HEK293 (cell line): ENCODE measurements around the gene MAP7D1.

Source experiments
- CTCF ChIA-PET: fragments of 350-600 bp; formaldehyde crosslinking; extraction: SDS; loops from one replicate; lab custom pipeline; 2021; ENCODE audit warnings: antibody characterized with exemption; lab: Yijun Ruan, JAX
- POLR2A ChIA-PET: fragments of 300-600 bp; formaldehyde crosslinking; extraction: SDS; loops from one replicate; lab custom pipeline; 2020; ENCODE audit warnings: antibody characterized with exemption, inconsistent platforms; lab: Yijun Ruan, JAX
- H3K27ac ChIP-seq: fragments of 200-500 bp; sonication (Bioruptor generic); 2 replicates; pipeline ENCODE4 v1.5.1; 2014; ENCODE audit warnings: low read depth, low read length, control low read depth, inconsistent platforms; ENCODE audit errors: extremely low read depth
- H3K36me3 ChIP-seq, 2 experiments: fragments of 200-500 bp in 1 of 2; sonication (Bioruptor generic) in 1 of 2; 1 replicate in 1 of 2; 2 replicates in 1 of 2; pipeline ENCODE4 v1.5.1; 2014 to 2017; ENCODE audit warnings: inconsistent platforms in 2 of 2, low read length in 2 of 2; ENCODE audit not compliant: control insufficient read depth in 2 of 2, insufficient read depth in 1 of 2
- H3K4me1 ChIP-seq: fragments of 200-500 bp; sonication (Bioruptor generic); 2 replicates; pipeline ENCODE4 v1.5.1; 2014; ENCODE audit warnings: mild to moderate bottlenecking, low read length, inconsistent platforms; ENCODE audit not compliant: control insufficient read depth, insufficient read depth
- H3K4me3 ChIP-seq: 2 replicates; pipeline ENCODE4 v1.5.1; 2011; ENCODE audit warnings: low read depth, mild to moderate bottlenecking, control low read depth, low read length, moderate library complexity
- H3K9me3 ChIP-seq: fragments of 200-500 bp; sonication (Bioruptor generic); 2 replicates; pipeline ENCODE4 v1.5.1; 2014; ENCODE audit warnings: low read depth, low read length, inconsistent platforms; ENCODE audit not compliant: control insufficient read depth, insufficient read depth
- ATF2 ChIP-seq: fragments of 450-650 bp; formaldehyde crosslinking; IDR thresholded peaks from 2 replicates; pipeline ENCODE4 v1.5.1; 2016; ENCODE audit warnings: missing biosample characterization, missing genetic modification characterization, low read depth
- GFI1B ChIP-seq: fragments of 450-650 bp; formaldehyde crosslinking; IDR thresholded peaks from 2 replicates; pipeline ENCODE4 v1.5.1; 2016; ENCODE audit warnings: missing biosample characterization, missing genetic modification characterization
- HOXD13 ChIP-seq: sonication (generic); formaldehyde crosslinking; IDR thresholded peaks from 2 replicates; pipeline ENCODE4 v1.8.0; 2022; ENCODE audit warnings: missing genetic modification reagents, borderline replicate concordance
- INSM2 ChIP-seq: fragments of 450-650 bp; formaldehyde crosslinking; IDR thresholded peaks from 2 replicates; pipeline ENCODE4 v1.5.1; 2016; ENCODE audit warnings: missing biosample characterization, missing genetic modification characterization
- WT1 ChIP-seq: fragments of 450-650 bp; formaldehyde crosslinking; IDR thresholded peaks from 2 replicates; pipeline ENCODE4 v1.5.1; 2016; ENCODE audit warnings: missing biosample characterization, missing genetic modification characterization
- ZBTB21 ChIP-seq: fragments of 450-650 bp; formaldehyde crosslinking; IDR thresholded peaks from 2 replicates; pipeline ENCODE4 v1.5.1; 2017; ENCODE audit warnings: missing biosample characterization, missing genetic modification characterization
- ZBTB7A ChIP-seq: fragments of 450-650 bp; formaldehyde crosslinking; IDR thresholded peaks from 2 replicates; pipeline ENCODE4 v1.5.1; 2016; ENCODE audit warnings: low read depth, missing biosample characterization, missing genetic modification characterization
- ZFP37 ChIP-seq: fragments of 450-650 bp; formaldehyde crosslinking; IDR thresholded peaks from 2 replicates; pipeline ENCODE4 v1.5.1; 2016; ENCODE audit warnings: missing biosample characterization, missing genetic modification characterization
- ZFP69B ChIP-seq: fragments of 450-650 bp; formaldehyde crosslinking; IDR thresholded peaks from 2 replicates; pipeline ENCODE4 v1.5.1; 2016; ENCODE audit warnings: missing biosample characterization, missing genetic modification characterization
- ZNF184 ChIP-seq: fragments of 450-650 bp; IDR thresholded peaks from 2 replicates; pipeline ENCODE4 v1.5.1; 2018; ENCODE audit warnings: missing biosample characterization, mild to moderate bottlenecking, missing genetic modification characterization
- ZNF280D ChIP-seq: fragments of 450-650 bp; formaldehyde crosslinking; IDR thresholded peaks from 2 replicates; pipeline ENCODE4 v1.5.1; 2016; ENCODE audit warnings: missing biosample characterization, missing genetic modification characterization
- ZNF311 ChIP-seq: fragments of 450-650 bp; formaldehyde crosslinking; IDR thresholded peaks from 2 replicates; pipeline ENCODE4 v1.5.1; 2017; ENCODE audit warnings: missing biosample characterization, missing genetic modification characterization, borderline replicate concordance
- ZNF391 ChIP-seq: fragments of 450-650 bp; formaldehyde crosslinking; IDR thresholded peaks from 2 replicates; pipeline ENCODE4 v1.5.1; 2016; ENCODE audit warnings: low read depth, missing biosample characterization, missing genetic modification characterization, borderline replicate concordance
- ZNF423 ChIP-seq: fragments of 450-650 bp; formaldehyde crosslinking; IDR thresholded peaks from 2 replicates; pipeline ENCODE4 v1.5.1; 2016; ENCODE audit warnings: missing biosample characterization, missing genetic modification characterization
- ZNF629 ChIP-seq: fragments of 450-650 bp; formaldehyde crosslinking; IDR thresholded peaks from 2 replicates; pipeline ENCODE4 v1.5.1; 2017; ENCODE audit warnings: missing biosample characterization, missing genetic modification characterization
- ZNF707 ChIP-seq: fragments of 450-650 bp; formaldehyde crosslinking; IDR thresholded peaks from 2 replicates; pipeline ENCODE4 v1.5.1; 2016; ENCODE audit warnings: missing biosample characterization, missing genetic modification characterization
- ZNF792 ChIP-seq: fragments of 450-650 bp; formaldehyde crosslinking; IDR thresholded peaks from 2 replicates; pipeline ENCODE4 v1.5.1; 2016; ENCODE audit warnings: missing biosample characterization, missing genetic modification characterization
- ZSCAN30 ChIP-seq: fragments of 450-650 bp; IDR thresholded peaks from 2 replicates; pipeline ENCODE4 v1.5.1; 2018; ENCODE audit warnings: missing biosample characterization, mild to moderate bottlenecking, missing genetic modification characterization, moderate library complexity
- TF ChIP-seq, protein P1 (sequence below): fragments of 450-650 bp; formaldehyde crosslinking; IDR thresholded peaks from 2 replicates; pipeline ENCODE4; 2016; ENCODE audit warnings: missing biosample characterization, missing genetic modification characterization
- TF ChIP-seq, protein P2 (sequence below): fragments of 450-650 bp; formaldehyde crosslinking; IDR thresholded peaks from 2 replicates; pipeline ENCODE4 v1.5.1; 2016; ENCODE audit warnings: missing biosample characterization, missing genetic modification characterization
- TF ChIP-seq, protein P3 (sequence below): fragments of 450-650 bp; formaldehyde crosslinking; IDR thresholded peaks from 2 replicates; pipeline ENCODE4 v1.5.1; 2017; ENCODE audit warnings: missing biosample characterization, missing genetic modification characterization
- TF ChIP-seq, protein P4 (sequence below): fragments of 450-650 bp; formaldehyde crosslinking; IDR thresholded peaks from 2 replicates; pipeline ENCODE4 v1.5.1; 2016; ENCODE audit warnings: missing biosample characterization, missing genetic modification characterization

Gene MAP7D1

DNA sequence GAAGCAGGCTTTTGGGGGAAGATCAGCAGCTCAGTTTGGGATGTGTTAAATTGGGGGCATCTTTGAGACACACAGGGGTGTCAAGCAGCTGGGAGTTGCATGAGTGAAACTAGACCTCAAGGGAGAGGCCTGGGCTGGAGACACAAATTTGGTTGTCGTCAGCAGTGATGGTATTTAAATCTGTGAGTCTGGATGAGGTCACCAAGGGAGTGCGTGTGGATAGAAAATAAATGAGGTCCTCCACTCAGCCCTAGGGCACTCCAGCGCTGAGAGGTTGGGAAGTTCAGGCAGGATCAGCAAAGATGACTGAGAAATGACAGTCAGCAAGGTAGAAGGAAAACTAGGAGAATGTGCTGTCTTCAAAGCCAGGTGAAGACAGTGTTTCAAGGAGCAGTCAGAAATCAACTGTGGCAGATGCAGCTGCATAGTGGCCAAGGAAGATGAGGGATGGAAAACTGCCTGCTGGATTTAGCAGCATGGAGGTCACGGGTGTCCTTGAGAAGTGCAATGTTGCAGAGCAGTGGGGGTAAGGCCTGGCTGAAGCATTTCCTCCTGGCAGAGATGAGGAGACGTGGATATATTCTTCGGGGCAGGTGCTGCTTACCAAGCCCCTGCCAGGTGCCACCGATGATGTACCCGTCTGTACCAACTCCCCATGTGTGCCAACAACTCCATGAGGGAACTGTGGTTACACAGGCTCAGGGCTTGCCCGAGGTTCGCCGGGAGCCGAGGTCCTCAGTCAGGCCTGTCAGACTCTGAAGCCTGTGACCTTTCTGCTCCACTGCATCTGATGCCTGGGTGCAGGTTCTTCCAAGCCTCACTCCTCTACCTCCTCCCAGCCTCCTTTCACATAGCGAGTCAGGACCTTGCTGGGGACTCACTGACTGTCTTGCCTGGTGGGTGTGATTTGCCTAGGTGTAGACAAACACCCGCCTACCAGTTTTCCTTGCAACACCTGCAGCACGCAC lies 11.3 kb downstream of the MAP7D1 start:
- H3K4me1 ChIP-seq: no peaks in the 10 kb centered on the region
- CTCF ChIA-PET: interaction anchor here (0.6 to 1.1 kb wide), 3 partner anchors 18 to 69 kb away, joined by 4 to 7 read pairs (median 4); partner anchors contain the start of gene TRAPPC3
- H3K9me3 ChIP-seq: no peaks in the 10 kb centered on the region
- H3K27ac ChIP-seq: no peak overlapping the region
- no peak for TF ChIP-seq ZNF707 (tag by site-specific recombination)
- 0 out of 2 replicates have a peak, but pooled peaks have one; percentile 34 for TF ChIP-seq ZBTB21 (tag by site-specific recombination)
- no peak for TF ChIP-seq ZNF311 (tag by site-specific recombination)
- TF ChIP-seq ZSCAN30: no peak
- TF ChIP-seq WT1: peak; percentile 80; the same call in 1 of the 2 replicates
- 0 out of 2 replicates have a peak, but pooled peaks have one; percentile 39 for TF ChIP-seq ZFP69B (tag by site-specific recombination)
- TF ChIP-seq ZNF184 (tag by site-specific recombination): no peak
- TF ChIP-seq ATF2 (tag by site-specific recombination): peak; percentile 56; the same call in 1 of the 2 replicates
- TF ChIP-seq, protein P1, sequence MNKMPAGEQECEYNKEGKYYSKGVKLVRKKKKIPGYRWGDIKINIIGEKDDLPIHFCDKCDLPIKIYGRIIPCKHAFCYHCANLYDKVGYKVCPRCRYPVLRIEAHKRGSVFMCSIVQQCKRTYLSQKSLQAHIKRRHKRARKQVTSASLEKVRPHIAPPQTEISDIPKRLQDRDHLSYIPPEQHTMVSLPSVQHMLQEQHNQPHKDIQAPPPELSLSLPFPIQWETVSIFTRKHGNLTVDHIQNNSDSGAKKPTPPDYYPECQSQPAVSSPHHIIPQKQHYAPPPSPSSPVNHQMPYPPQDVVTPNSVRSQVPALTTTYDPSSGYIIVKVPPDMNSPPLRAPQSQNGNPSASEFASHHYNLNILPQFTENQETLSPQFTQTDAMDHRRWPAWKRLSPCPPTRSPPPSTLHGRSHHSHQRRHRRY (tag by site-specific recombination): no peak
- no peak for TF ChIP-seq ZNF280D
- no peak for TF ChIP-seq ZNF423
- peak; percentile 45; the same call in 1 of the 2 replicates for TF ChIP-seq GFI1B (tag by site-specific recombination)
- TF ChIP-seq, protein P2, sequence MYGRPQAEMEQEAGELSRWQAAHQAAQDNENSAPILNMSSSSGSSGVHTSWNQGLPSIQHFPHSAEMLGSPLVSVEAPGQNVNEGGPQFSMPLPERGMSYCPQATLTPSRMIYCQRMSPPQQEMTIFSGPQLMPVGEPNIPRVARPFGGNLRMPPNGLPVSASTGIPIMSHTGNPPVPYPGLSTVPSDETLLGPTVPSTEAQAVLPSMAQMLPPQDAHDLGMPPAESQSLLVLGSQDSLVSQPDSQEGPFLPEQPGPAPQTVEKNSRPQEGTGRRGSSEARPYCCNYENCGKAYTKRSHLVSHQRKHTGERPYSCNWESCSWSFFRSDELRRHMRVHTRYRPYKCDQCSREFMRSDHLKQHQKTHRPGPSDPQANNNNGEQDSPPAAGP: peak; percentile 84
- TF ChIP-seq ZBTB7A: no peak
- TF ChIP-seq ZNF391 (tag by site-specific recombination): no peak
- TF ChIP-seq HOXD13: no peak
- peak; percentile 94 for TF ChIP-seq ZNF629 (tag by site-specific recombination)
- TF ChIP-seq ZFP37 (tag by site-specific recombination): no peak
- TF ChIP-seq ZNF792 (tag by site-specific recombination): no peak
- TF ChIP-seq, protein P3, sequence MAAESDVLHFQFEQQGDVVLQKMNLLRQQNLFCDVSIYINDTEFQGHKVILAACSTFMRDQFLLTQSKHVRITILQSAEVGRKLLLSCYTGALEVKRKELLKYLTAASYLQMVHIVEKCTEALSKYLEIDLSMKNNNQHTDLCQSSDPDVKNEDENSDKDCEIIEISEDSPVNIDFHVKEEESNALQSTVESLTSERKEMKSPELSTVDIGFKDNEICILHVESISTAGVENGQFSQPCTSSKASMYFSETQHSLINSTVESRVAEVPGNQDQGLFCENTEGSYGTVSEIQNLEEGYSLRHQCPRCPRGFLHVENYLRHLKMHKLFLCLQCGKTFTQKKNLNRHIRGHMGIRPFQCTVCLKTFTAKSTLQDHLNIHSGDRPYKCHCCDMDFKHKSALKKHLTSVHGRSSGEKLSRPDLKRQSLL: no peak
- TF ChIP-seq, protein P4, sequence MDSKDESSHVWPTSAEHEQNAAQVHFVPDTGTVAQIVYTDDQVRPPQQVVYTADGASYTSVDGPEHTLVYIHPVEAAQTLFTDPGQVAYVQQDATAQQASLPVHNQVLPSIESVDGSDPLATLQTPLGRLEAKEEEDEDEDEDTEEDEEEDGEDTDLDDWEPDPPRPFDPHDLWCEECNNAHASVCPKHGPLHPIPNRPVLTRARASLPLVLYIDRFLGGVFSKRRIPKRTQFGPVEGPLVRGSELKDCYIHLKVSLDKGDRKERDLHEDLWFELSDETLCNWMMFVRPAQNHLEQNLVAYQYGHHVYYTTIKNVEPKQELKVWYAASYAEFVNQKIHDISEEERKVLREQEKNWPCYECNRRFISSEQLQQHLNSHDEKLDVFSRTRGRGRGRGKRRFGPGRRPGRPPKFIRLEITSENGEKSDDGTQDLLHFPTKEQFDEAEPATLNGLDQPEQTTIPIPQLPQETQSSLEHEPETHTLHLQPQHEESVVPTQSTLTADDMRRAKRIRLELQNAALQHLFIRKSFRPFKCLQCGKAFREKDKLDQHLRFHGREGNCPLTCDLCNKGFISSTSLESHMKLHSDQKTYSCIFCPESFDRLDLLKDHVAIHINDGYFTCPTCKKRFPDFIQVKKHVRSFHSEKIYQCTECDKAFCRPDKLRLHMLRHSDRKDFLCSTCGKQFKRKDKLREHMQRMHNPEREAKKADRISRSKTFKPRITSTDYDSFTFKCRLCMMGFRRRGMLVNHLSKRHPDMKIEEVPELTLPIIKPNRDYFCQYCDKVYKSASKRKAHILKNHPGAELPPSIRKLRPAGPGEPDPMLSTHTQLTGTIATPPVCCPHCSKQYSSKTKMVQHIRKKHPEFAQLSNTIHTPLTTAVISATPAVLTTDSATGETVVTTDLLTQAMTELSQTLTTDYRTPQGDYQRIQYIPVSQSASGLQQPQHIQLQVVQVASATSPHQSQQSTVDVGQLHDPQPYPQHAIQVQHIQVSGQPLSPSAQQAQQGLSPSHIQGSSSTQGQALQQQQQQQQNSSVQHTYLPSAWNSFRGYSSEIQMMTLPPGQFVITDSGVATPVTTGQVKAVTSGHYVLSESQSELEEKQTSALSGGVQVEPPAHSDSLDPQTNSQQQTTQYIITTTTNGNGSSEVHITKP (tag by site-specific recombination): no peak
- peak; percentile 88 for TF ChIP-seq INSM2 (tag by site-specific recombination)
- peaks cover 0 to 73% of the 10 kb centered on the region in 2 experiments; a peak in 2 of 3 replicates for H3K36me3 ChIP-seq
- H3K4me3 ChIP-seq: no peak overlapping the region
- POLR2A ChIA-PET: interaction anchor here (1.3 kb wide), 1 partner anchor 45 kb away, joined by 7 read pairs; no protein-coding TSS in a partner anchor
